Measurements from ENCODE around the gene VPS35L.

Gene VPS35L

GRCh38 chr16:19685176-19685575 lies 129.7 kb downstream of the VPS35L start:
- Histone ChIP-seq H3K4me3 (no peak overlapping the region), H3K9me3 (no peaks in the 10 kb centered on the region), H3K4me1 (no peaks in the 10 kb centered on the region), H3K36me3 (replicated peaks) (peaks cover 13% of the 10 kb centered on the region), H3K27me3 (ENCODE audit: low read depth) (no peaks in the 10 kb centered on the region)
- in situ Hi-C loops (cut with MboI; ENCODE audit: low sequenced_read_pairs), result no loop called here
- DNase-seq (ENCODE audit: low spot score in 2 of 2), result no peak

- no peaks in the 10 kb centered on the region for H3K4me1 ChIP-seq
- no peaks in the 10 kb centered on the region for H3K27me3 ChIP-seq (ENCODE audit: low read depth)
- peaks cover 17% of the 10 kb centered on the region for H3K36me3 ChIP-seq (replicated peaks)
- H3K9me3 ChIP-seq, result no peaks in the 10 kb centered on the region
- no peak for DNase-seq (ENCODE audit: low spot score in 2 of 2)
- no peak overlapping the region for H3K4me3 ChIP-seq
- in situ Hi-C loops (cut with MboI; ENCODE audit: low sequenced_read_pairs), result no loop called here
Observed at GRCh38 chr16:19687279-19687678, 131.8 kb downstream of the VPS35L start.

- no peak for DNase-seq (ENCODE audit: low spot score in 2 of 2)
- Histone ChIP-seq H3K4me1 (no peaks in the 10 kb centered on the region), H3K9me3 (no peaks in the 10 kb centered on the region), H3K27me3 (ENCODE audit: low read depth) (no peaks in the 10 kb centered on the region), H3K36me3 (replicated peaks) (peaks cover 18% of the 10 kb centered on the region), H3K4me3 (no peak overlapping the region)
- in situ Hi-C loops (cut with MboI; ENCODE audit: low sequenced_read_pairs), result no loop called here
Observed at GRCh38 chr16:19688396-19689024, 133.0 kb downstream of the VPS35L start.

- H3K4me1 ChIP-seq, result no peaks in the 10 kb centered on the region
Observed at GRCh38 chr16:19689342-19689741, 133.8 kb downstream of the VPS35L start.

GRCh38 chr16:19690196-19690595 lies 134.7 kb downstream of the VPS35L start:
- H3K4me1 ChIP-seq, result no peaks in the 10 kb centered on the region
- no peaks in the 10 kb centered on the region for H3K27me3 ChIP-seq (ENCODE audit: low read depth)
- H3K9me3 ChIP-seq, result no peaks in the 10 kb centered on the region
- peaks cover 11% of the 10 kb centered on the region for H3K36me3 ChIP-seq (replicated peaks)
- H3K4me3 ChIP-seq, result no peak overlapping the region
- in situ Hi-C loops (cut with MboI; ENCODE audit: low sequenced_read_pairs), result no loop called here
- DNase-seq (ENCODE audit: low spot score in 2 of 2), result no peak

More at GRCh38 chr16:19689342-19689741, 133.8 kb downstream of the VPS35L start:
- H3K27me3 ChIP-seq (ENCODE audit: low read depth), result no peaks in the 10 kb centered on the region
- no peaks in the 10 kb centered on the region for H3K9me3 ChIP-seq
- H3K36me3 ChIP-seq (replicated peaks), result peaks cover 13% of the 10 kb centered on the region
- no peak overlapping the region for H3K4me3 ChIP-seq
- in situ Hi-C loops (cut with MboI; ENCODE audit: low sequenced_read_pairs), result no loop called here
- no peak for DNase-seq (ENCODE audit: low spot score in 2 of 2)

- H3K4me1 ChIP-seq, result no peaks in the 10 kb centered on the region; the same call in 1 of the 2 replicates
- peaks cover 9% of the 10 kb centered on the region for H3K36me3 ChIP-seq (replicated peaks)
- no peak for DNase-seq (ENCODE audit: low spot score in 2 of 2)
- H3K9me3 ChIP-seq, result no peaks in the 10 kb centered on the region
- no peaks in the 10 kb centered on the region for H3K27me3 ChIP-seq (ENCODE audit: low read depth)
- no peak overlapping the region for H3K4me3 ChIP-seq
- in situ Hi-C loops (cut with MboI; ENCODE audit: low sequenced_read_pairs), result no loop called here
Observed at GRCh38 chr16:19691161-19691711, 135.7 kb downstream of the VPS35L start.

- DNase-seq (ENCODE audit: low spot score in 2 of 2), result no peak
- Histone ChIP-seq H3K9me3 (no peaks in the 10 kb centered on the region), H3K27me3 (ENCODE audit: low read depth) (no peaks in the 10 kb centered on the region), H3K4me3 (no peak overlapping the region), H3K4me1 (peaks cover 3% of the 10 kb centered on the region; the same call in 1 of the 2 replicates), H3K36me3 (replicated peaks) (peaks cover 17% of the 10 kb centered on the region)
- in situ Hi-C loops (cut with MboI; ENCODE audit: low sequenced_read_pairs), result no loop called here
Observed at GRCh38 chr16:19694989-19695388, 139.5 kb downstream of the VPS35L start.

- peak in 1 of 2 experiments; percentile 68 for DNase-seq (ENCODE audit: low spot score in 2 of 2)
- Histone ChIP-seq H3K4me3 (no peak overlapping the region), H3K4me1 (peaks cover 3% of the 10 kb centered on the region; the same call in 1 of the 2 replicates), H3K27me3 (ENCODE audit: low read depth) (no peaks in the 10 kb centered on the region), H3K36me3 (replicated peaks) (peaks cover 15% of the 10 kb centered on the region), H3K9me3 (no peaks in the 10 kb centered on the region)
- in situ Hi-C loops (cut with MboI; ENCODE audit: low sequenced_read_pairs), result no loop called here
Observed at GRCh38 chr16:19696328-19696727, 140.8 kb downstream of the VPS35L start.

GRCh38 chr16:19696961-19697360 lies 141.5 kb downstream of the VPS35L start:
- Histone ChIP-seq H3K4me3 (no peak overlapping the region), H3K9me3 (no peaks in the 10 kb centered on the region), H3K4me1 (peaks cover 3% of the 10 kb centered on the region; the same call in 1 of the 2 replicates), H3K36me3 (replicated peaks) (peaks cover 17% of the 10 kb centered on the region), H3K27me3 (ENCODE audit: low read depth) (no peaks in the 10 kb centered on the region)
- no peak for DNase-seq (ENCODE audit: low spot score in 2 of 2)
- in situ Hi-C loops (cut with MboI; ENCODE audit: low sequenced_read_pairs), result no loop called here

GRCh38 chr16:19697756-19698318 lies 142.3 kb downstream of the VPS35L start:
- no peaks in the 10 kb centered on the region for H3K27me3 ChIP-seq (ENCODE audit: low read depth)
- H3K4me3 ChIP-seq, result no peak overlapping the region
- peaks cover 3% of the 10 kb centered on the region; the same call in 1 of the 2 replicates for H3K4me1 ChIP-seq
- H3K9me3 ChIP-seq, result no peaks in the 10 kb centered on the region
- H3K36me3 ChIP-seq (replicated peaks), result peaks cover 24% of the 10 kb centered on the region
- DNase-seq (ENCODE audit: low spot score in 2 of 2), result no peak
- in situ Hi-C loops (cut with MboI; ENCODE audit: low sequenced_read_pairs), result no loop called here

- Histone ChIP-seq H3K4me3 (no peak overlapping the region), H3K27me3 (ENCODE audit: low read depth) (no peaks in the 10 kb centered on the region), H3K36me3 (replicated peaks) (peaks cover 25% of the 10 kb centered on the region), H3K9me3 (no peaks in the 10 kb centered on the region), H3K4me1 (peaks cover 3% of the 10 kb centered on the region; the same call in 1 of the 2 replicates)
- no peak for DNase-seq (ENCODE audit: low spot score in 2 of 2)
- in situ Hi-C loops (cut with MboI; ENCODE audit: low sequenced_read_pairs), result no loop called here
Observed at GRCh38 chr16:19698480-19699465, 143.3 kb downstream of the VPS35L start.

GRCh38 chr16:19699472-19699871 lies 144.0 kb downstream of the VPS35L start:
- Histone ChIP-seq H3K9me3 (no peaks in the 10 kb centered on the region), H3K27me3 (ENCODE audit: low read depth) (no peaks in the 10 kb centered on the region), H3K4me3 (no peak overlapping the region), H3K4me1 (peaks cover 3% of the 10 kb centered on the region; the same call in 1 of the 2 replicates), H3K36me3 (replicated peaks) (peaks cover 32% of the 10 kb centered on the region)
- no peak for DNase-seq (ENCODE audit: low spot score in 2 of 2)
- in situ Hi-C loops (cut with MboI; ENCODE audit: low sequenced_read_pairs), result no loop called here

GRCh38 chr16:19700319-19700781 lies 144.8 kb downstream of the VPS35L start:
- DNase-seq (ENCODE audit: low spot score in 2 of 2), result no peak
- no peak overlapping the region for H3K4me3 ChIP-seq
- in situ Hi-C loops (cut with MboI; ENCODE audit: low sequenced_read_pairs), result no loop called here
- H3K4me1 ChIP-seq, result peaks cover 3% of the 10 kb centered on the region; the same call in 1 of the 2 replicates
- H3K9me3 ChIP-seq, result no peaks in the 10 kb centered on the region
- H3K27me3 ChIP-seq (ENCODE audit: low read depth), result no peaks in the 10 kb centered on the region
- H3K36me3 ChIP-seq (replicated peaks), result peaks cover 41% of the 10 kb centered on the region

Data from HAP-1 (cell line).